ENCODE results near the gene MIAT. TPM values are rescaled to one million over a fixed set of nuclear protein-coding genes. Genes with fewer than 3 reads are reported as not detected.

The MIAT gene
- total RNA-seq, 1 donor from 2014 or later, result 1.4 TPM

GRCh38 chr22:26679003-26679629, 21.7 kb downstream of the MIAT start:
- Mint-ChIP-seq H3K36me3 (ENCODE audit: insufficient read depth) (peaks cover 7% of the 10 kb centered on the region), H3K27ac (no peak overlapping the region), H3K9me3 (ENCODE audit: low read depth) (no peaks in the 10 kb centered on the region), H3K4me3 (ENCODE audit: low read depth) (no peak overlapping the region), H3K4me1 (ENCODE audit: low read depth) (peaks cover 5% of the 10 kb centered on the region), H3K27me3 (no peaks in the 10 kb centered on the region)
- DNase-seq (ENCODE audit: low spot score, unreplicated experiment), result peak; percentile 73
- TF ChIP-seq CTCF (IDR thresholded peaks at IDR 0.05; ENCODE audit: unreplicated experiment), result peak; percentile 94

DNA sequence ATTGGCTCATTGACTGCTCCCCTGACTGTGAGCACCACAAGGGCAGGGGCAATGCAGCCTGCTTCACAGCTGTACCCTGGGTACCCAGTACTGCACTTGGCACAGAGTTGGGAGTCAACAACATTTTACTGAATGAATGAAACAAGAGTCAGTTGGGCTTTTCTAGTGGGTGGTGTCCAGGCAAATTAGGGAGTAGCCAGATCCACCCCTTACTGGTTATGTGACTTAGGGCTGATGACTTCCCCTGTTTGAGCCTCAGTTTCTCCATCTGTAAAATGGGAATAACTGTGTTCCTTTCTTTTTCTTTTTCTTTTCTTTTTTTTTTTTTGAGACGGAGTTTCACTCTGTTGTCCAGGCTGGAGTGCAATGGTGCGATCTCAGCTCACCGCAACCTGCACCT, 23.1 kb downstream of the MIAT start:
- H3K4me3 Mint-ChIP-seq (ENCODE audit: low read depth), result no peak overlapping the region
- H3K27me3 Mint-ChIP-seq, result no peaks in the 10 kb centered on the region
- no peaks in the 10 kb centered on the region for H3K9me3 Mint-ChIP-seq (ENCODE audit: low read depth)
- no peak for TF ChIP-seq CTCF (IDR thresholded peaks at IDR 0.05; ENCODE audit: unreplicated experiment)
- peaks cover 3% of the 10 kb centered on the region for H3K4me1 Mint-ChIP-seq (ENCODE audit: low read depth)
- no peak overlapping the region for H3K27ac Mint-ChIP-seq
- peaks cover 7% of the 10 kb centered on the region for H3K36me3 Mint-ChIP-seq (ENCODE audit: insufficient read depth)
- DNase-seq (ENCODE audit: low spot score, unreplicated experiment), result no peak

DNA sequence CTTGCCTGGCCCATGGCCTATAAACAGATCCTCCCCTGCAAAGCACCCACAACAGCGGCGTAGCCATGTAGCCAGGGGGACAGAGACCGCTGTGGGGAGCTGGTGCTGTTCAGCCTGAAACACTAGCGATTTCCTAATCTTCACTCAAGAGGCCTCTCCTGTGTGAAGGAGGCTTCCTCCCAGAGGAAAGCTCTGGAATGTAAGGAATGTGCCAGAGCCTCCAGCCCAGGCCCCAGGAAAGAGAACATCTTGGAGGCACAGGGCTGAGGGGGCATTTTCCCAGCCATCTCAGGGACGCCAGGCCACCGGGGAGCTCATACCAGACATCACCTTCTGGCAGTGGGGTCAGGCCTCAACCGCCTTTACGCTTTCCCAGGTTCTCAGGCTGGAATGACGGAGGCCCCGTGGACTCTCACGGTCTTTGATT, 24.0 kb downstream of the MIAT start:
- no peak for DNase-seq (ENCODE audit: low spot score, unreplicated experiment)
- peaks cover 3% of the 10 kb centered on the region for H3K4me1 Mint-ChIP-seq (ENCODE audit: low read depth)
- H3K9me3 Mint-ChIP-seq (ENCODE audit: low read depth), result no peaks in the 10 kb centered on the region
- H3K4me3 Mint-ChIP-seq (ENCODE audit: low read depth), result no peak overlapping the region
- peaks cover 7% of the 10 kb centered on the region for H3K36me3 Mint-ChIP-seq (ENCODE audit: insufficient read depth)
- peak overlapping the region; percentile 67 for H3K27ac Mint-ChIP-seq
- no peaks in the 10 kb centered on the region for H3K27me3 Mint-ChIP-seq
- TF ChIP-seq CTCF (IDR thresholded peaks at IDR 0.05; ENCODE audit: unreplicated experiment), result no peak

GRCh38 chr22:26684168-26684567, 26.8 kb downstream of the MIAT start:
- H3K27ac Mint-ChIP-seq, result peak overlapping the region; percentile 21
- H3K4me1 Mint-ChIP-seq (ENCODE audit: low read depth), result peaks cover 3% of the 10 kb centered on the region
- H3K36me3 Mint-ChIP-seq (ENCODE audit: insufficient read depth), result peaks cover 7% of the 10 kb centered on the region
- TF ChIP-seq CTCF (IDR thresholded peaks at IDR 0.05; ENCODE audit: unreplicated experiment), result no peak
- no peak for DNase-seq (ENCODE audit: low spot score, unreplicated experiment)
- no peaks in the 10 kb centered on the region for H3K9me3 Mint-ChIP-seq (ENCODE audit: low read depth)
- no peak overlapping the region for H3K4me3 Mint-ChIP-seq (ENCODE audit: low read depth)
- no peaks in the 10 kb centered on the region for H3K27me3 Mint-ChIP-seq

- Mint-ChIP-seq H3K4me3 (ENCODE audit: low read depth) (no peak overlapping the region), H3K4me1 (ENCODE audit: low read depth) (peaks cover 3% of the 10 kb centered on the region)
Observed at GRCh38 chr22:26685601-26686000, 28.2 kb downstream of the MIAT start.

More at GRCh38 chr22:26685601-26686000, 28.2 kb downstream of the MIAT start:
- H3K9me3 Mint-ChIP-seq (ENCODE audit: low read depth), result no peaks in the 10 kb centered on the region
- H3K36me3 Mint-ChIP-seq (ENCODE audit: insufficient read depth), result peaks cover 6% of the 10 kb centered on the region
- H3K27ac Mint-ChIP-seq, result no peak overlapping the region
- H3K27me3 Mint-ChIP-seq, result no peaks in the 10 kb centered on the region
- TF ChIP-seq CTCF (IDR thresholded peaks at IDR 0.05; ENCODE audit: unreplicated experiment), result no peak
- no peak for DNase-seq (ENCODE audit: low spot score, unreplicated experiment)
